ENCODE data around the gene NPC1.

NPC1 gene

GRCh38 chr18:23632615-23633014 is 46.3 kb upstream of the NPC1 start:
- TF ChIP-seq POLR2AphosphoS5 (IDR thresholded peaks at IDR 0.05; ENCODE audit: low read depth, low read length) (no peak), FOXP2 (optimal IDR thresholded peaks at IDR 0.05; ENCODE audit: borderline replicate concordance, extremely low read depth, extremely low read length, insufficient read depth) (no peak), TAF1 (IDR thresholded peaks at IDR 0.05; ENCODE audit: borderline replicate concordance, insufficient read depth, low read length) (no peak), SIN3A (IDR thresholded peaks at IDR 0.05; ENCODE audit: borderline replicate concordance, insufficient read depth, low read length) (no peak)
- TF ChIP-seq, protein P1, sequence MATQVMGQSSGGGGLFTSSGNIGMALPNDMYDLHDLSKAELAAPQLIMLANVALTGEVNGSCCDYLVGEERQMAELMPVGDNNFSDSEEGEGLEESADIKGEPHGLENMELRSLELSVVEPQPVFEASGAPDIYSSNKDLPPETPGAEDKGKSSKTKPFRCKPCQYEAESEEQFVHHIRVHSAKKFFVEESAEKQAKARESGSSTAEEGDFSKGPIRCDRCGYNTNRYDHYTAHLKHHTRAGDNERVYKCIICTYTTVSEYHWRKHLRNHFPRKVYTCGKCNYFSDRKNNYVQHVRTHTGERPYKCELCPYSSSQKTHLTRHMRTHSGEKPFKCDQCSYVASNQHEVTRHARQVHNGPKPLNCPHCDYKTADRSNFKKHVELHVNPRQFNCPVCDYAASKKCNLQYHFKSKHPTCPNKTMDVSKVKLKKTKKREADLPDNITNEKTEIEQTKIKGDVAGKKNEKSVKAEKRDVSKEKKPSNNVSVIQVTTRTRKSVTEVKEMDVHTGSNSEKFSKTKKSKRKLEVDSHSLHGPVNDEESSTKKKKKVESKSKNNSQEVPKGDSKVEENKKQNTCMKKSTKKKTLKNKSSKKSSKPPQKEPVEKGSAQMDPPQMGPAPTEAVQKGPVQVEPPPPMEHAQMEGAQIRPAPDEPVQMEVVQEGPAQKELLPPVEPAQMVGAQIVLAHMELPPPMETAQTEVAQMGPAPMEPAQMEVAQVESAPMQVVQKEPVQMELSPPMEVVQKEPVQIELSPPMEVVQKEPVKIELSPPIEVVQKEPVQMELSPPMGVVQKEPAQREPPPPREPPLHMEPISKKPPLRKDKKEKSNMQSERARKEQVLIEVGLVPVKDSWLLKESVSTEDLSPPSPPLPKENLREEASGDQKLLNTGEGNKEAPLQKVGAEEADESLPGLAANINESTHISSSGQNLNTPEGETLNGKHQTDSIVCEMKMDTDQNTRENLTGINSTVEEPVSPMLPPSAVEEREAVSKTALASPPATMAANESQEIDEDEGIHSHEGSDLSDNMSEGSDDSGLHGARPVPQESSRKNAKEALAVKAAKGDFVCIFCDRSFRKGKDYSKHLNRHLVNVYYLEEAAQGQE (IDR thresholded peaks at IDR 0.05; ENCODE audit: insufficient read depth in 1 of 2, low read depth in 2 of 2, low read length in 2 of 2) = no peak

DNA sequence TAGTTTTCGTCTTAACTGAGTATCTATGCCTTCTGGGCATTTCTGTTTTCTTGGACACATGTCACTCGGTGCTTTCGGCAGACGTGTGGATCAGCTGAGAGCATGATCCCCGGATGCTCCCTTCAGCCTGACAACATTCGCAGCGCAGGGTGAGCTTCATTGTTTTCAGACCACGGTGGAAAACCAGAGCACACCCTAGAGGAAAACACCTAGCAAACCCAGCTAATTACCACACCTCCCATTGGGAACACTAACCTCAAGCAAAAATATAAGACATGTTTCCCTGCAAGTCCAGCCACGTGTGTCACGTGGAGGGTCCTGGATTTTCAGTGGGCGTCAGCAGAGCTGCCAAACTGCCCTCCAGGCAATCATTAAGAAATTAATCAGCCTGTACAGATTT is 45.4 kb upstream of the NPC1 start:
- TF ChIP-seq, protein P1 (IDR thresholded peaks at IDR 0.05; ENCODE audit: insufficient read depth in 1 of 2, low read depth in 2 of 2, low read length in 2 of 2) = no peak
- no peak for TF ChIP-seq FOXP2 (optimal IDR thresholded peaks at IDR 0.05; ENCODE audit: borderline replicate concordance, extremely low read depth, extremely low read length, insufficient read depth)
- TF ChIP-seq TAF1 (IDR thresholded peaks at IDR 0.05; ENCODE audit: borderline replicate concordance, insufficient read depth, low read length) = no peak
- no peak for TF ChIP-seq SIN3A (IDR thresholded peaks at IDR 0.05; ENCODE audit: borderline replicate concordance, insufficient read depth, low read length)
- TF ChIP-seq POLR2AphosphoS5 (IDR thresholded peaks at IDR 0.05; ENCODE audit: low read depth, low read length) = no peak

DNA sequence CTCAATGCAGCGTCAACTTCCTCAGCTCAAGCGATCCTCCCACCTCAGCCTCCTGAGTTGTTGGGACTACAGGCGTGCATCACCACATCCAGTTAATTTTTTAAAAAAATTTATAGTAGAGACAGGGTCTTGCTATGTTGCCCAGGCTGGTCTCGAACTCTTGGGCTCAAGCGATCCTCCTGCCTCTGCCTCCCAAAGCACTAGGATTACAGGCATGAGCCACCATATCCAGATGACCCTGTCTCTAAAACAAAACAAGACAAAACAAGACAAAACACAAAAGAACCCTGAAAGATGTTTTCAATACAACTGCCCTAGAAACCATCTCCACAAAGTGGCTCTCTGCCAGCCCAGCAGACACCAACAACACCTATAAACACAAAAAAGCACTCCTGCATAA is 45.0 kb upstream of the NPC1 start:
- TF ChIP-seq, protein P1 (IDR thresholded peaks at IDR 0.05; ENCODE audit: insufficient read depth in 1 of 2, low read depth in 2 of 2, low read length in 2 of 2) = no peak
- no peak for TF ChIP-seq POLR2AphosphoS5 (IDR thresholded peaks at IDR 0.05; ENCODE audit: low read depth, low read length)
- TF ChIP-seq FOXP2 (optimal IDR thresholded peaks at IDR 0.05; ENCODE audit: borderline replicate concordance, extremely low read depth, extremely low read length, insufficient read depth) = no peak
- no peak for TF ChIP-seq SIN3A (IDR thresholded peaks at IDR 0.05; ENCODE audit: borderline replicate concordance, insufficient read depth, low read length)
- TF ChIP-seq TAF1 (IDR thresholded peaks at IDR 0.05; ENCODE audit: borderline replicate concordance, insufficient read depth, low read length) = no peak

GRCh38 chr18:23629444-23629946 is 43.2 kb upstream of the NPC1 start:
- TF ChIP-seq, protein P1 (IDR thresholded peaks at IDR 0.05; ENCODE audit: insufficient read depth in 1 of 2, low read depth in 2 of 2, low read length in 2 of 2) = no peak
- TF ChIP-seq POLR2AphosphoS5 (IDR thresholded peaks at IDR 0.05; ENCODE audit: low read depth, low read length) (no peak), FOXP2 (optimal IDR thresholded peaks at IDR 0.05; ENCODE audit: borderline replicate concordance, extremely low read depth, extremely low read length, insufficient read depth) (no peak), SIN3A (IDR thresholded peaks at IDR 0.05; ENCODE audit: borderline replicate concordance, insufficient read depth, low read length) (no peak), TAF1 (IDR thresholded peaks at IDR 0.05; ENCODE audit: borderline replicate concordance, insufficient read depth, low read length) (no peak)

DNA sequence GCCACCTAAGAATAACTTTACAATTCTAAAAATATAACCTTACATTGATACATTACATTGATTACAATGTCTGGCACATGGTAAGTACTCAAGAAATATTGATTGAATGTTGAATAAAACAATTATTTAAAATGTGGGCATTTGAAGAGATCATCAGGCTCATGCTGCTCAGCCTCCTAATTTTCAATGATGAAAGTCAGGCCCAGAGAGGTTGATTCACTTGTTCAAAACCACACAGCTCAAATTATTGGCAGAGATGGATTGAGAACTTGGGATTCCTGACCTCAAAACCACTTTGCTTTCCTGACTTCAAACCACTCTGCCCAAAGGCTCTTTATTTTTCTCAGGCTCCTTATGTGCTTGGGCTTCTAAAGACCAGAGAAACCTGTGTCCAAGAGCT is 41.7 kb upstream of the NPC1 start:
- TF ChIP-seq, protein P1 (IDR thresholded peaks at IDR 0.05; ENCODE audit: insufficient read depth in 1 of 2, low read depth in 2 of 2, low read length in 2 of 2) = no peak
- TF ChIP-seq SIN3A (IDR thresholded peaks at IDR 0.05; ENCODE audit: borderline replicate concordance, insufficient read depth, low read length) = no peak
- TF ChIP-seq TAF1 (IDR thresholded peaks at IDR 0.05; ENCODE audit: borderline replicate concordance, insufficient read depth, low read length) = no peak
- TF ChIP-seq FOXP2 (optimal IDR thresholded peaks at IDR 0.05; ENCODE audit: borderline replicate concordance, extremely low read depth, extremely low read length, insufficient read depth) = no peak
- no peak for TF ChIP-seq POLR2AphosphoS5 (IDR thresholded peaks at IDR 0.05; ENCODE audit: low read depth, low read length)

Data from PFSK-1 (cell line).